GM23338 (cell line): ENCODE results near the gene OPRM1. TPM values are rescaled to one million over a fixed set of nuclear protein-coding genes. Genes with fewer than 3 reads are reported as not detected.

Experiments
- ATAC-seq: fragments of 200-7000 bp; cut with Tn5 transposase; 3 replicates; pipeline ENCODE4 v1.9.1; 2020
- DNase-seq: peaks from one replicate; pipeline ENCODE4 v3.0.0-alpha.2; 2015; ENCODE audit warnings: low spot score
- H2AFZ ChIP-seq: fragments of 200-600 bp; sonication (generic); 2 replicates; pipeline ENCODE4 v1.8.0; 2016; ENCODE audit warnings: antibody characterized with exemption, mild to moderate bottlenecking, moderate library complexity
- H3F3A ChIP-seq: fragments of 200-600 bp; sonication (generic); replicated peaks from 2 replicates; pipeline ENCODE4 v1.8.0; 2017; ENCODE audit warnings: antibody characterized with exemption, mixed run types, low read depth
- H3K27ac ChIP-seq: fragments of 200-600 bp; sonication (generic); 2 replicates; pipeline ENCODE4 v1.6.1; 2016; ENCODE audit warnings: low read depth
- H3K27me3 ChIP-seq: fragments of 200-600 bp; sonication (generic); 2 replicates; pipeline ENCODE4 v1.8.0; 2016; ENCODE audit warnings: mild to moderate bottlenecking, mixed run types, moderate library complexity; ENCODE audit not compliant: insufficient read depth
- H3K36me3 ChIP-seq: fragments of 200-600 bp; sonication (generic); 2 replicates; pipeline ENCODE4 v1.8.0; 2016; ENCODE audit warnings: mild to moderate bottlenecking; ENCODE audit not compliant: insufficient read depth
- H3K4me1 ChIP-seq: fragments of 200-600 bp; sonication (generic); 2 replicates; pipeline ENCODE4 v1.8.0; 2016; ENCODE audit warnings: mild to moderate bottlenecking, moderate library complexity; ENCODE audit not compliant: insufficient read depth
- H3K4me2 ChIP-seq: fragments of 200-600 bp; sonication (generic); 2 replicates; pipeline ENCODE4 v1.7.1; 2017; ENCODE audit warnings: mixed run types
- H3K4me3 ChIP-seq: fragments of 200-600 bp; sonication (generic); 2 replicates; pipeline ENCODE4 v1.6.1; 2016; ENCODE audit warnings: mixed run types
- H3K79me2 ChIP-seq: fragments of 200-600 bp; sonication (generic); replicated peaks from 2 replicates; pipeline ENCODE4 v1.8.0; 2017; ENCODE audit warnings: mild to moderate bottlenecking; ENCODE audit not compliant: insufficient read depth
- H3K9me2 ChIP-seq: fragments of 200-600 bp; sonication (generic); 2 replicates; pipeline ENCODE4 v1.8.0; 2017; ENCODE audit not compliant: insufficient read depth
- H4K20me1 ChIP-seq: fragments of 200-600 bp; sonication (generic); replicated peaks from 2 replicates; pipeline ENCODE4 v1.8.0; 2017; ENCODE audit warnings: mild to moderate bottlenecking; ENCODE audit not compliant: insufficient read depth
- H3K27ac Mint-ChIP-seq: 2 replicates; pipeline ENCODE4 v1.8.0; 2020; ENCODE audit warnings: inconsistent platforms, mild to moderate bottlenecking, moderate library complexity, mixed read lengths
- H3K27me3 Mint-ChIP-seq: 3 replicates; pipeline ENCODE4 v1.8.0; 2022; ENCODE audit warnings: low read depth, mild to moderate bottlenecking, moderate library complexity, mixed read lengths, inconsistent platforms; ENCODE audit not compliant: insufficient read depth, poor library complexity
- H3K36me3 Mint-ChIP-seq: 3 replicates; pipeline ENCODE4 v1.8.0; 2021; ENCODE audit warnings: low read depth, mild to moderate bottlenecking, inconsistent platforms, moderate library complexity, mixed read lengths
- H3K4me1 Mint-ChIP-seq: 3 replicates; pipeline ENCODE4 v1.8.0; 2020; ENCODE audit warnings: mild to moderate bottlenecking, inconsistent platforms, mixed read lengths
- H3K4me3 Mint-ChIP-seq: 3 replicates; pipeline ENCODE4 v1.8.0; 2021; ENCODE audit warnings: moderate library complexity, mild to moderate bottlenecking, inconsistent platforms, mixed read lengths
- H3K9me3 Mint-ChIP-seq: 3 replicates; pipeline ENCODE4 v1.8.0; 2020; ENCODE audit warnings: moderate library complexity, mild to moderate bottlenecking, inconsistent platforms, mixed read lengths
- CREB1 ChIP-seq: fragments of 250-450 bp; sonication (Bioruptor Pico); IDR thresholded peaks from 2 replicates; pipeline ENCODE4 v1.5.0; 2020; ENCODE audit warnings: low read depth, mild to moderate bottlenecking, moderate library complexity
- EZH2 ChIP-seq: fragments of 200-600 bp; sonication (generic); IDR thresholded peaks from one replicate; pipeline ENCODE4 v1.8.0; 2017; ENCODE audit warnings: antibody characterized with exemption, mild to moderate bottlenecking, low read depth; ENCODE audit not compliant: unreplicated experiment
- NANOG ChIP-seq: IDR thresholded peaks from 2 replicates; pipeline ENCODE4 v1.6.1; 2016; ENCODE audit warnings: antibody characterized with exemption, borderline replicate concordance
- POLR2AphosphoS5 ChIP-seq: IDR thresholded peaks from 2 replicates; pipeline ENCODE4 v1.6.1; 2016; ENCODE audit warnings: antibody characterized with exemption, low read depth
- STAT1 ChIP-seq: IDR thresholded peaks from one replicate; pipeline ENCODE4 v1.6.1; 2016; ENCODE audit warnings: antibody characterized with exemption; ENCODE audit not compliant: unreplicated experiment
- ZNF114 ChIP-seq: fragments of 250-450 bp; sonication (Bioruptor Pico); IDR thresholded peaks from 2 replicates; pipeline ENCODE4 v1.5.0; 2020; ENCODE audit warnings: mild to moderate bottlenecking, moderate library complexity
- polyA plus RNA-seq: library from polyadenylated mRNA; unstranded; fragments of >200 nt; fragmentation: Nextera tagmentation; extraction: Ambion mirVana; gene quantifications from 2 replicates; pipeline ENCODE4 v1.2.1, GENCODE V29; 2016
- total RNA-seq: library from RNA; depleted of rRNA; stranded (reverse); fragments of >200 nt; shearing (Covaris generic); gene quantifications from 2 replicates; pipeline ENCODE4 v1.2.3, GENCODE V29; 2014
- TF ChIP-seq, protein P1 (sequence below): IDR thresholded peaks from one replicate; pipeline ENCODE4 v1.6.1; 2018; ENCODE audit warnings: antibody characterized with exemption; ENCODE audit not compliant: unreplicated experiment
- TF ChIP-seq, protein P2 (sequence below), 2 experiments: fragments of 200-600 bp in 1 of 2; sonication (generic) in 1 of 2; conservative IDR thresholded peaks; 2 replicates each; pipeline versions ENCODE4 v1.5.1 to v1.6.1; 2016 to 2017; ENCODE audit warnings: antibody characterized with exemption in 2 of 2, low read depth in 2 of 2, mild to moderate bottlenecking in 2 of 2, moderate library complexity in 1 of 2
- TF ChIP-seq, protein P3 (sequence below): IDR thresholded peaks from 2 replicates; pipeline ENCODE4 v1.6.1; 2016; ENCODE audit warnings: antibody characterized with exemption

Gene OPRM1
- total and polyA plus RNA-seq, 2 experiments from 2014 or later = 0.52 TPM; not detected in 1

DNA sequence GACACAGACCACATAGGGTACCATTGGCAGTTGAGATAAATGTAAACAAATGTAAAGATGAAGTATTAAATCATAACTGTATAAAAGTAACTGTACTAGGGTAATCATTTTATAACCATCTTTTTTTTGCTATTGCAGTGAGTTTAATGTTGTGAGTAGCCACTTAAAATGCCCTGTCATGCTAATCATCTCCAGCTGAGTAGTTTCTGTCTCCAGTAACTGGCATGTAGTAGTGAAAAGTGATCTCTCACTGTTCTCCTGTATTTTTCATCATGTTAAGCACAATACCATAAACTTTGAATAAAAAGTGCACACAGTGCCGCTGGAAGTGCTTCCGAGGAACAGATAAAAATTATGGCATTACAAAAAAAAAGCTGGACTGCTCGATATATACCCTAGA, 45.0 kb upstream of the OPRM1 start (continued):
- TF ChIP-seq, protein P1, sequence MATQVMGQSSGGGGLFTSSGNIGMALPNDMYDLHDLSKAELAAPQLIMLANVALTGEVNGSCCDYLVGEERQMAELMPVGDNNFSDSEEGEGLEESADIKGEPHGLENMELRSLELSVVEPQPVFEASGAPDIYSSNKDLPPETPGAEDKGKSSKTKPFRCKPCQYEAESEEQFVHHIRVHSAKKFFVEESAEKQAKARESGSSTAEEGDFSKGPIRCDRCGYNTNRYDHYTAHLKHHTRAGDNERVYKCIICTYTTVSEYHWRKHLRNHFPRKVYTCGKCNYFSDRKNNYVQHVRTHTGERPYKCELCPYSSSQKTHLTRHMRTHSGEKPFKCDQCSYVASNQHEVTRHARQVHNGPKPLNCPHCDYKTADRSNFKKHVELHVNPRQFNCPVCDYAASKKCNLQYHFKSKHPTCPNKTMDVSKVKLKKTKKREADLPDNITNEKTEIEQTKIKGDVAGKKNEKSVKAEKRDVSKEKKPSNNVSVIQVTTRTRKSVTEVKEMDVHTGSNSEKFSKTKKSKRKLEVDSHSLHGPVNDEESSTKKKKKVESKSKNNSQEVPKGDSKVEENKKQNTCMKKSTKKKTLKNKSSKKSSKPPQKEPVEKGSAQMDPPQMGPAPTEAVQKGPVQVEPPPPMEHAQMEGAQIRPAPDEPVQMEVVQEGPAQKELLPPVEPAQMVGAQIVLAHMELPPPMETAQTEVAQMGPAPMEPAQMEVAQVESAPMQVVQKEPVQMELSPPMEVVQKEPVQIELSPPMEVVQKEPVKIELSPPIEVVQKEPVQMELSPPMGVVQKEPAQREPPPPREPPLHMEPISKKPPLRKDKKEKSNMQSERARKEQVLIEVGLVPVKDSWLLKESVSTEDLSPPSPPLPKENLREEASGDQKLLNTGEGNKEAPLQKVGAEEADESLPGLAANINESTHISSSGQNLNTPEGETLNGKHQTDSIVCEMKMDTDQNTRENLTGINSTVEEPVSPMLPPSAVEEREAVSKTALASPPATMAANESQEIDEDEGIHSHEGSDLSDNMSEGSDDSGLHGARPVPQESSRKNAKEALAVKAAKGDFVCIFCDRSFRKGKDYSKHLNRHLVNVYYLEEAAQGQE = no peak
- TF ChIP-seq EZH2 (no peak), POLR2AphosphoS5 (no peak), CREB1 (CRISPR knock-in tag) (no peak), STAT1 (no peak)
- TF ChIP-seq, protein P2, sequence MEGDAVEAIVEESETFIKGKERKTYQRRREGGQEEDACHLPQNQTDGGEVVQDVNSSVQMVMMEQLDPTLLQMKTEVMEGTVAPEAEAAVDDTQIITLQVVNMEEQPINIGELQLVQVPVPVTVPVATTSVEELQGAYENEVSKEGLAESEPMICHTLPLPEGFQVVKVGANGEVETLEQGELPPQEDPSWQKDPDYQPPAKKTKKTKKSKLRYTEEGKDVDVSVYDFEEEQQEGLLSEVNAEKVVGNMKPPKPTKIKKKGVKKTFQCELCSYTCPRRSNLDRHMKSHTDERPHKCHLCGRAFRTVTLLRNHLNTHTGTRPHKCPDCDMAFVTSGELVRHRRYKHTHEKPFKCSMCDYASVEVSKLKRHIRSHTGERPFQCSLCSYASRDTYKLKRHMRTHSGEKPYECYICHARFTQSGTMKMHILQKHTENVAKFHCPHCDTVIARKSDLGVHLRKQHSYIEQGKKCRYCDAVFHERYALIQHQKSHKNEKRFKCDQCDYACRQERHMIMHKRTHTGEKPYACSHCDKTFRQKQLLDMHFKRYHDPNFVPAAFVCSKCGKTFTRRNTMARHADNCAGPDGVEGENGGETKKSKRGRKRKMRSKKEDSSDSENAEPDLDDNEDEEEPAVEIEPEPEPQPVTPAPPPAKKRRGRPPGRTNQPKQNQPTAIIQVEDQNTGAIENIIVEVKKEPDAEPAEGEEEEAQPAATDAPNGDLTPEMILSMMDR (conservative IDR thresholded peaks at IDR 0.05; ENCODE audit: low read depth in 2 of 2) = no peak

DNA sequence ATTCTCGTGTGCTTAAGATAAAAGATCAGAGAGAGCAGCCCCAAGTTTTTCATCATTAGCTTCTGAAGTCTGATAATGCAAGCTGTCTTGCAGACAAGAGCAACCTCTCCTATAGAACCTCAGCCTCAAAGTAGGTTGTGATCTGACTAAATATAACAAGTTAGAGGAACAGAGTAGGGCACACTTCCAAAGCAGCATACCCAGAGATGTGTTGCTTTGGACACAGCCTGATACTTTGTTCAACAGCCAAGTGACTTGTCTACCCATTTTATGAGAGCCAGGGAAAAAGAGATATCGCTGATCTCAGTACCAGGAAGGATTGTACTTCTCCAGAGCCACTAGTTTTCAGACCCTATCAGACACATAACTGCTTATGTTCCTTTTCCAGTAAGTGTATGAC, 44.2 kb upstream of the OPRM1 start:
- TF ChIP-seq ZNF114 (CRISPR knock-in tag) (no peak), NANOG (no peak), STAT1 (no peak), EZH2 (no peak), POLR2AphosphoS5 (no peak)
- TF ChIP-seq, protein P1 = no peak
- TF ChIP-seq, protein P2 (conservative IDR thresholded peaks at IDR 0.05; ENCODE audit: low read depth in 2 of 2) = no peak
- TF ChIP-seq, protein P3, sequence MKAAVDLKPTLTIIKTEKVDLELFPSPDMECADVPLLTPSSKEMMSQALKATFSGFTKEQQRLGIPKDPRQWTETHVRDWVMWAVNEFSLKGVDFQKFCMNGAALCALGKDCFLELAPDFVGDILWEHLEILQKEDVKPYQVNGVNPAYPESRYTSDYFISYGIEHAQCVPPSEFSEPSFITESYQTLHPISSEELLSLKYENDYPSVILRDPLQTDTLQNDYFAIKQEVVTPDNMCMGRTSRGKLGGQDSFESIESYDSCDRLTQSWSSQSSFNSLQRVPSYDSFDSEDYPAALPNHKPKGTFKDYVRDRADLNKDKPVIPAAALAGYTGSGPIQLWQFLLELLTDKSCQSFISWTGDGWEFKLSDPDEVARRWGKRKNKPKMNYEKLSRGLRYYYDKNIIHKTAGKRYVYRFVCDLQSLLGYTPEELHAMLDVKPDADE = no peak
- Mint-ChIP-seq H3K9me3 (no peaks in the 10 kb centered on the region), H3K36me3 (no peaks in the 10 kb centered on the region), H3K4me3 (no peak overlapping the region), H3K27ac (no peak overlapping the region; the same call in 1 of the 2 replicates), H3K4me1 (peaks cover 12% of the 10 kb centered on the region; the same call in 2 of the 3 replicates), H3K27me3 (no peaks in the 10 kb centered on the region)
- no peak for DNase-seq
- H3K4me2 ChIP-seq = no peak overlapping the region
- H3K79me2 ChIP-seq = no peaks in the 10 kb centered on the region
- no peaks in the 10 kb centered on the region; the same call in none of the 2 replicates for H3K4me1 ChIP-seq
- no peaks in the 10 kb centered on the region for H3K27me3 ChIP-seq
- no peak overlapping the region for H3K4me3 ChIP-seq
- no peaks in the 10 kb centered on the region for H3K36me3 ChIP-seq
- no peaks in the 10 kb centered on the region for H4K20me1 ChIP-seq
- H3K9me2 ChIP-seq = peaks cover 8% of the 10 kb centered on the region; the same call in 1 of the 2 replicates
- no peak for ATAC-seq
- H3F3A ChIP-seq = no peaks in the 10 kb centered on the region
- peak overlapping the region; percentile 44; the same call in 1 of the 2 replicates for H2AFZ ChIP-seq
- H3K27ac ChIP-seq = no peak overlapping the region
